ENCODE measurements around the gene ATP10A. TPM values are rescaled to one million over a fixed set of nuclear protein-coding genes. Genes with fewer than 3 reads are reported as not detected.
"Not testable (repeated sequence)": the region's sequence is repeated elsewhere in the genome, so short reads cannot be mapped to it uniquely, and the experiment has no call there.

The ATP10A gene
- total RNA-seq, 1 experiment from 2014 or later = 0.02 TPM

DNA sequence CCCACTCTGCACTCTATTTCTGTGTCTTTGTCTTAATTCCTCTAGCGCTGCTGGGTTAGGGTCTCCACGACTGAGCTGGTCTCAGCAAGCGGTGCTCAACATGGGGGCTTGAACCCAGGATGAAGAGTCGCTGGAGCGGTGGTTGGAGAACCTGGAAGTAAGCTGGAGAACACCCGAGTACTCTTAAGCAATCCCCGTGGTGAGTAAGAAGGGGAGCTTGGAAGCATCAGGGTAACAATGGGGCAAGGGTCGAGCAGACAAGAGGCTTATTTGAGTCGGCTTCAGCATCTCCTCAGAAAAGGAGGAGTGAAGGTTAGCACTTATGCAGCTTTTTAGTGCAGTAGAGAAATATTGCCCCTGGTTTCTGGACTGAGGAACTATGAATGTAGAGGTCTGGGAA is 226.6 kb downstream of the ATP10A start:
- H3K4me3 ChIP-seq (replicated peaks in 1 of 2; ENCODE audit: low read depth in 1 of 2, low read length in 2 of 2); H3K79me2 ChIP-seq (ENCODE audit: insufficient read depth, low read length); H3K9me2 ChIP-seq (ENCODE audit: insufficient read depth); DNase-seq (ENCODE audit: low read depth, low spot score); H3K27ac ChIP-seq (ENCODE audit: low read depth, low read length); CTCF ChIA-PET; H3K27me3 ChIP-seq (ENCODE audit: insufficient read depth, low read length); H3K36me3 ChIP-seq (ENCODE audit: control insufficient read depth in 1 of 2, insufficient read depth in 2 of 2, low read length in 2 of 2); H3K4me1 ChIP-seq (ENCODE audit: control insufficient read depth in 1 of 2, insufficient read depth in 2 of 2, low read length in 2 of 2); H2AFZ ChIP-seq (ENCODE audit: low read depth, low read length, poor library complexity, severe bottlenecking); H4K20me1 ChIP-seq (ENCODE audit: insufficient read depth); intact Hi-C loops (cut with micrococcal nuclease); H3K4me2 ChIP-seq (ENCODE audit: low read length); H3K9ac ChIP-seq (ENCODE audit: low read length); BruUV-seq (replicated peaks); RAD21 ChIA-PET (ENCODE audit: low non-redundant PET in 1 of 2, low total read pairs in 2 of 2, uncharacterized antibody in 2 of 2, unreplicated experiment in 2 of 2); POLR2A ChIA-PET; ATAC-seq: not testable (repeated sequence)
- H3K9me3 ChIP-seq (ENCODE audit: control insufficient read depth in 1 of 2, insufficient read depth in 1 of 2, low read depth in 1 of 2, low read length in 2 of 2) = peaks cover 6 to 24% of the 10 kb centered on the region in 2 experiments; a peak in 2 of 4 replicates

DNA sequence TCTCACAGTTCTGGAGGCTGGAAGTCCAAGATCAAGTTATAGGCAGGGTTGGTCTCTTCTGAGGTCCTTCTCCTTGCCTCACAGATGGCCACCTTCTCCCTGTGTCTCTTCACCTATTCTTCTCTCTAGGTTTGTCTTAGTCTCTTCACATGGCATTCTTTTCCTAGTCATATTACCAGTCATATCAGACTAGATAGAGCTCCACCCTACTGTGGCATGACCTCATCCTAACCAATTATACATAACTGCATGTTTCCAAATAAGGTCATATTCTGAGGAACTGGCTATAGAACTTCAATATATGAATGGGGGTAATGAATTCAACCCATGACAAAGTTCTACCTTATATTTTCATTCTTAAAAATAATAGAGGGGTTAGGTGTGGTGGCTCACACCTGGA is 227.9 kb downstream of the ATP10A start:
- Histone ChIP-seq H3K9ac (ENCODE audit: low read length) (no peak overlapping the region), H3K36me3 (ENCODE audit: control insufficient read depth in 1 of 2, insufficient read depth in 2 of 2, low read length in 2 of 2) (no peaks in the 10 kb centered on the region), H3K9me3 (ENCODE audit: control insufficient read depth in 1 of 2, insufficient read depth in 1 of 2, low read depth in 1 of 2, low read length in 2 of 2) (peaks cover 6 to 32% of the 10 kb centered on the region in 2 experiments; a peak in 2 of 4 replicates), H3K79me2 (ENCODE audit: insufficient read depth, low read length) (no peaks in the 10 kb centered on the region), H3K27ac (ENCODE audit: low read depth, low read length) (no peak overlapping the region), H3K27me3 (ENCODE audit: insufficient read depth, low read length) (no peaks in the 10 kb centered on the region), H3K4me3 (replicated peaks in 1 of 2; ENCODE audit: low read depth in 1 of 2, low read length in 2 of 2) (no peak overlapping the region), H2AFZ (ENCODE audit: low read depth, low read length, poor library complexity, severe bottlenecking) (no peak overlapping the region), H3K4me2 (ENCODE audit: low read length) (no peak overlapping the region), H3K4me1 (ENCODE audit: control insufficient read depth in 1 of 2, insufficient read depth in 2 of 2, low read length in 2 of 2) (no peaks in the 10 kb centered on the region), H4K20me1 (ENCODE audit: insufficient read depth) (no peaks in the 10 kb centered on the region), H3K9me2 (ENCODE audit: insufficient read depth) (no peaks in the 10 kb centered on the region)
- intact Hi-C loops (cut with micrococcal nuclease) = no loop called here
- RAD21 ChIA-PET (ENCODE audit: low non-redundant PET in 1 of 2, low total read pairs in 2 of 2, uncharacterized antibody in 2 of 2, unreplicated experiment in 2 of 2) = no interaction called here
- BruUV-seq (replicated peaks) = no TSS peak
- CTCF ChIA-PET = no interaction called here
- no peak for ATAC-seq
- POLR2A ChIA-PET = no interaction called here
- DNase-seq (ENCODE audit: low read depth, low spot score) = no peak
- TF ChIP-seq TCF7L2 (IDR thresholded peaks at IDR 0.05; ENCODE audit: borderline replicate concordance, extremely low read depth, insufficient read depth, insufficient read length) (no peak), POLR2AphosphoS5 (IDR thresholded peaks at IDR 0.05; ENCODE audit: low read depth, low read length) (no peak), RAD21 (IDR thresholded peaks at IDR 0.05; ENCODE audit: low read depth) (no peak), ZNF274 (IDR thresholded peaks at IDR 0.05; ENCODE audit: low read depth, low read length) (no peak), SP1 (IDR thresholded peaks at IDR 0.05; ENCODE audit: low read depth) (no peak), EGR1 (IDR thresholded peaks at IDR 0.05; ENCODE audit: low read depth) (no peak), CBX3 (IDR thresholded peaks at IDR 0.05; ENCODE audit: low read depth) (no peak), CEBPB (IDR thresholded peaks at IDR 0.05; ENCODE audit: low read depth) (no peak), SRF (IDR thresholded peaks at IDR 0.05; ENCODE audit: low read depth) (no peak), EZH2phosphoT487 (IDR thresholded peaks at IDR 0.05; ENCODE audit: borderline replicate concordance) (no peak), ZFX (IDR thresholded peaks at IDR 0.05) (no peak), REST (IDR thresholded peaks at IDR 0.05; ENCODE audit: low read depth) (no peak), SIN3A (IDR thresholded peaks at IDR 0.05; ENCODE audit: low read depth) (no peak), JUND (IDR thresholded peaks at IDR 0.05) (no peak), YY1 (IDR thresholded peaks at IDR 0.05; ENCODE audit: extremely low read depth, insufficient replicate concordance, low read depth, low read length) (no peak), ATF3 (IDR thresholded peaks at IDR 0.05) (no peak)
- TF ChIP-seq, protein P1, sequence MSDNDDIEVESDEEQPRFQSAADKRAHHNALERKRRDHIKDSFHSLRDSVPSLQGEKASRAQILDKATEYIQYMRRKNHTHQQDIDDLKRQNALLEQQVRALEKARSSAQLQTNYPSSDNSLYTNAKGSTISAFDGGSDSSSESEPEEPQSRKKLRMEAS (IDR thresholded peaks at IDR 0.05) = no peak
